H7 (cell line): ENCODE data around the gene STKLD1. TPM values are rescaled to one million over a fixed set of nuclear protein-coding genes. Genes with fewer than 3 reads are reported as not detected.
A peak's percentile ranks its signal among the peaks of the same experiment; 100 is the strongest.

Source experiments
- DNase-seq: peaks from one replicate; pipeline ENCODE4 v3.0.0; 2012
- H3K27me3 ChIP-seq: 2 replicates; pipeline ENCODE4 v1.6.0; 2011; ENCODE audit warnings: mild to moderate bottlenecking, low read length; ENCODE audit not compliant: control insufficient read depth, insufficient read depth
- H3K36me3 ChIP-seq: replicated peaks from 2 replicates; pipeline ENCODE4 v1.5.1; 2011; ENCODE audit warnings: low read length; ENCODE audit not compliant: control insufficient read depth, insufficient read depth
- H3K4me3 ChIP-seq: 2 replicates; pipeline ENCODE4 v1.5.1; 2011; ENCODE audit warnings: low read depth, mild to moderate bottlenecking, control low read depth, low read length, moderate library complexity; ENCODE audit not compliant: insufficient read depth
- total RNA-seq: library from RNA; depleted of rRNA; stranded (reverse); fragments of >200 nt; shearing (Covaris generic); gene quantifications from 2 replicates; pipeline ENCODE4 v1.2.3, GENCODE V29; 2014

STKLD1 gene
- total RNA-seq, 1 experiment from 2014 or later = 0.17 TPM

DNA sequence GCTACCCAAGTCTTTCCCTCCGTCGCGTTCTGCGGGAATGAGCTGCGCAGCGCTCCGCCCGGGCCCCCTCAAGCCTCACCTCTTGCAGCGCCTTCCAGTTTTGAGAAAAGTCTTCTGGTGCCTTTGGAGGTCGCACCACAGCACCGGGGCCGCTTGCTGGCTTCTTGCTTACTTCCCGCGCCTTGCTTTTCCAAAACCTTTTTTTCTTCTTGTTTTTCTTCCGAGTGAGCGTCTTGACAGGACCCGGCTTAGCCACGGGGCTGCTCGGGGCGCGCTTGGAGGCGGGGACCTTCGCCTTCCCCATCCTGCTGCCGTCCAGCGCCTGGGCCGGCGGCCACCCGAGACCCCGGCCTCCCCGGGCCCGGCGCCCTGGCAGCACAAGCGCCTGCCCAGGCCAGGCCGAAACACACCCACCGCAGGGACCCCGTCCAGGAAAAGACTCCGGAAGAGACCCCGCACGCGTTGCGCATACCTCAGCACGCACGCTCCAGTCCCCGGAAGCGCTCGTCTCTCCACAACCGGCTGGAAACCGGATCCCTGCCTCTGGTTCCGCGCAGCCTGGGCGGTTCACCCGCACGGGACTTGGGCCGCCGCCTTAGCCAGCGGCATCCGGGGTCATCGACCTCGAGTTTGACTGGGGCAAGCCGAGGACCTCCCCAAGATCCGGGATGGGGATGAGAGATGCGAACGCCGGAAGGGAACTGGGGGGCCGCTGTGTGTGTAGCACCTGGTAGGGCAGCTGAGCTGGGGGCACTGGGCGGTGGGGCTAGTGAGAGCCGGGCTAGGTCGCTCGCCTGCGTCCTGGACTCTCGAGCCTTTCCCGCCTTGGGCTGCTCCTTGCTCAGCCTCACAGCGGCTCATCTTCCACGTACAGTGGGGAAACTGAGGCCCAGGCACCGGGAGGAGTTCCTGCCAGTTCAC lies 41.6 kb downstream of the STKLD1 start, which contains the start of gene REXO4:
TSS of gene REXO4 (minus strand) at position 470 of the 921 bp plus-strand sequence. CDS start at position 304, 166 bp downstream.
- Histone ChIP-seq H3K27me3 (no peaks in the 10 kb centered on the region), H3K4me3 (peak within 1 kb of the TSS; percentile 74), H3K36me3 (peaks cover 13% of the 10 kb centered on the region)
- DNase-seq = peak; percentile 95

- no peak for DNase-seq
- H3K27me3 ChIP-seq = no peaks in the 10 kb centered on the region
- H3K4me3 ChIP-seq = no peak overlapping the region
- peaks cover 11% of the 10 kb centered on the region for H3K36me3 ChIP-seq
Observed at GRCh38 chr9:133419005-133419404, 42.8 kb downstream of the STKLD1 start.

DNA sequence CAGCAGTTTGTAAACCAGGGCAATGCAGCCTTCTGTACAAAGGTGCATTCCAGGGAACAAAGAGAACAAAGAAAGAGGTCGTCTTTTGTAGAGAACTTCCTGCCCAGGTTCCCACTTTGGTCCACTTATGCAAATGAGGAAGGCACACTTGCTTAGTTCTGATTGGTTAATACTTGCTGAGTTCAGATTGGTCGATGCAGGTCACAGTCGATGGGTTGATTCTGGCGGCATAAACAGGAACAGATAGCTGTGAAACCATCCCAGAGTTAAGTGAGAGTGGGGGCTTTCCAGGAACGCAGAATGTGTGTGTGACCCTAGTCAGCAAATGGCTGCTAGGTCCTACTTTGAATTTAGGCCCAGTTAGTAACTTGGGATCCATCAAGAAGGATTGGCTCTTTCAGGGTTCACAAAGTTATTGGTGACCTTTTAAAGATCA lies 44.2 kb downstream of the STKLD1 start:
- Histone ChIP-seq H3K4me3 (no peak overlapping the region), H3K27me3 (no peaks in the 10 kb centered on the region), H3K36me3 (peaks cover 3% of the 10 kb centered on the region)
- peak; percentile 49 for DNase-seq

- DNase-seq = peak; percentile 77
- Histone ChIP-seq H3K27me3 (no peaks in the 10 kb centered on the region), H3K4me3 (no peak within 1 kb of the TSS), H3K36me3 (no peaks in the 10 kb centered on the region)
Observed at GRCh38 chr9:133421615-133422542, 45.7 kb downstream of the STKLD1 start, which contains the start of gene ADAMTS13. TSS of gene ADAMTS13 (plus strand) at chr9:133422367. CDS start at chr9:133422444, 77 bp downstream.

DNA sequence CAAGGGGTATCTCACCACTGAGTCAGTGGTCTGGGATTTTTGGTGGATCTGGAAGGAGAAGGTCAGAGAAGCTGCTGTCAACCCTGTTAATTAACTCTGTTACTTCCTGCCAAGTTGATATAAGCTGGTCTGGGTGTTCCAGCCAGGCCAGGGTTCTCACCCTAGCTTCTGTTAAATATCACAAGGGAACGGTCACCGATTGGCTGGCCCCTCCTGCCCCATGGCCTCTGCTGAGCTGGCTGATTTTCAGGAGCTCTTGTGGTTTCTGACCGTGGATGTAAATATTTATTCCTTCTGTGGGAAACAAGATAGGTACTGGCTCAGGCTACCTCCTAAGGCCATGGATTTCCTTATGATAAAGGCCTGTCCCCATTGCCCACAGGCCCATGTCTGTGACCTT lies 47.0 kb downstream of the STKLD1 start:
- no peak overlapping the region for H3K4me3 ChIP-seq

GRCh38 chr9:133424187-133424586 lies 48.0 kb downstream of the STKLD1 start:
- H3K27me3 ChIP-seq = peaks cover 2% of the 10 kb centered on the region; the same call in 1 of the 2 replicates
- H3K4me3 ChIP-seq = no peak overlapping the region
- DNase-seq = peak; percentile 33
- no peaks in the 10 kb centered on the region for H3K36me3 ChIP-seq

More for the DNA sequence above, 47.0 kb downstream of the STKLD1 start:
- no peak for DNase-seq
- Histone ChIP-seq H3K36me3 (no peaks in the 10 kb centered on the region), H3K27me3 (peaks cover 2% of the 10 kb centered on the region; the same call in 1 of the 2 replicates)

DNA sequence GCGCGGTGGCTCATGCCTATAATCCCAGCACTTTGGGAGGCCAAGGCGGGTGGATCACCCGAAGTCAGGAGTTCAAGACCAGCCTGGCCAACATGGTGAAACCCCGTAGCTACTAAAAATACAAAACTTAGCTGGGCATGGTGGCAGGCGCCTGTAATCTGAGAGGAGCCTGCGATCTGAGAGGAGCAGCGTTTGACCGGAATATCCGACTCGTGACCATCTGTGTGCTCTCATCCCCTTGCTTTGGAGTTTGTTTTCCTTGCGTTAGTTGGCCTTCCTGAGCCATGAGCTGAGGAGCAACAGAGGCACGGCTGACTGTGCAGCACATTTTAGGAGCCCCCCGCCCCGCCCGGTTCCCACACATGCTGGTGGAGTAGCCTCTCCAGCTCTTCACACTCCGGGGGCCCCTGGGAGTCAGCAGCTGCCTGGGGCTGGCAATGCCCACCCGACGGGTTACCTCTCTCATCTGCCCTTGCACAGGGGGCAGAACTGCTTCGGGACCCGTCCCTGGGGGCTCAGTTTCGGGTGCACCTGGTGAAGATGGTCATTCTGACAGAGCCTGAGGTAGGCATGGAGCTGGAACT lies 49.0 kb downstream of the STKLD1 start:
- peaks cover 8% of the 10 kb centered on the region; the same call in 1 of the 2 replicates for H3K27me3 ChIP-seq
- no peak overlapping the region for H3K4me3 ChIP-seq
- no peak for DNase-seq
- H3K36me3 ChIP-seq = no peaks in the 10 kb centered on the region

DNA sequence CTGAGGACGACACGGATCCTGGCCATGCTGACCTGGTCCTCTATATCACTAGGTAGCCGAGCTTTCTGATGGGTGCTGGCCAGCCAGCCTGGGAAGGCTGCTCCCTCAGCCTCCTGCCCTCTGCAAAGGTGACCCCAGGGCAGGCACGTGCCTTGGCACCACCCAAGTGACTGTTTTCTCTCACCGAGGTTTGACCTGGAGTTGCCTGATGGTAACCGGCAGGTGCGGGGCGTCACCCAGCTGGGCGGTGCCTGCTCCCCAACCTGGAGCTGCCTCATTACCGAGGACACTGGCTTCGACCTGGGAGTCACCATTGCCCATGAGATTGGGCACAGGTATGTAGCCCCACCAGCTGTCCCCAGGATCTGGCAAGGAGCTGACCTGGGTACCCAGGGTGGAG lies 49.8 kb downstream of the STKLD1 start:
- no peak for DNase-seq
- no peak overlapping the region for H3K4me3 ChIP-seq
- no peaks in the 10 kb centered on the region for H3K36me3 ChIP-seq
- peaks cover 10% of the 10 kb centered on the region; the same call in 1 of the 2 replicates for H3K27me3 ChIP-seq

- peak; percentile 61 for DNase-seq
- Histone ChIP-seq H3K36me3 (no peaks in the 10 kb centered on the region), H3K27me3 (peaks cover 10% of the 10 kb centered on the region; the same call in 1 of the 2 replicates), H3K4me3 (peak overlapping the region; percentile 51)
Observed at GRCh38 chr9:133427658-133428348, 51.6 kb downstream of the STKLD1 start.

DNA sequence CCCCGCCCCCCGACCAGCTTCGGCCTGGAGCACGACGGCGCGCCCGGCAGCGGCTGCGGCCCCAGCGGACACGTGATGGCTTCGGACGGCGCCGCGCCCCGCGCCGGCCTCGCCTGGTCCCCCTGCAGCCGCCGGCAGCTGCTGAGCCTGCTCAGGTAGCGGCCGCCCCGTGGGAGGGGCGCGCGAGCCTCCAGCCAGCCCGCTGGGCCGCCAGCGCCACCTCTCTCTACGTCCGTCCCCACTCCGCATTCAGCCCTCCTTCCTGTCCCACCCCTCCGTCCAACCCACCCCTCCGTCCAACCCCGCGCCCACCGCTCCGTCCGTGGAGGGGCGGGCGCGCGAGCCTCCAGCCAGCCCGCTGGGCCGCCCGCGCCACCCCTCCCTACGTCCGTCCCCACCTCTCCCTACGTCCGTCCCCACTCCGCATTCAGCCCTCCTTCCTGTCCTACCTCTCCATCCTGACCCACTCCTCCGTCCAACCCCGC lies 52.5 kb downstream of the STKLD1 start:
- Histone ChIP-seq H3K27me3 (peaks cover 10% of the 10 kb centered on the region; the same call in 1 of the 2 replicates), H3K4me3 (peak overlapping the region; percentile 51), H3K36me3 (no peaks in the 10 kb centered on the region)
- DNase-seq = peak; percentile 97

DNA sequence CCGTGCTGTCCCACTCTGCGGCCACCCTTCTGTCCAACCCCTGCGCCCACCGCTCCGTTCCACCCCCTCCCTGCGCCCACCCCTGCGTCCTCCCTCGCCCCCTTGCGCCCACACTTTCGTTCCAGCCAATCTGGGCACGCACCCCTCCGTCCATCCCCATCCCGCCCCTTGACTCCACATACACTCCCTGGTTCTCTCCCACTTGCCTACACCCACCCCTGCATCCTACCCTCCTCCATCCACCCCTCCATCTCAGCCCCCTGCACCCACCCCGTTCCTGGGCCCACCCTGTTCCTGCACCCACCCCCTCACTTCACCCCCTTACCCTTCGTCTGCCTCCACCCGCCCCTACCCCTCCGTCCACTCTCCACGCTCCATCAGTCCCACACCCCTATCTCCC lies 53.0 kb downstream of the STKLD1 start:
- Histone ChIP-seq H3K4me3 (peak overlapping the region; percentile 51), H3K36me3 (no peaks in the 10 kb centered on the region), H3K27me3 (peaks cover 10% of the 10 kb centered on the region; the same call in 1 of the 2 replicates)
- DNase-seq = peak; percentile 92

GRCh38 chr9:133429641-133430161 lies 53.5 kb downstream of the STKLD1 start:
- no peaks in the 10 kb centered on the region for H3K36me3 ChIP-seq
- H3K4me3 ChIP-seq = peak overlapping the region; percentile 51

DNA sequence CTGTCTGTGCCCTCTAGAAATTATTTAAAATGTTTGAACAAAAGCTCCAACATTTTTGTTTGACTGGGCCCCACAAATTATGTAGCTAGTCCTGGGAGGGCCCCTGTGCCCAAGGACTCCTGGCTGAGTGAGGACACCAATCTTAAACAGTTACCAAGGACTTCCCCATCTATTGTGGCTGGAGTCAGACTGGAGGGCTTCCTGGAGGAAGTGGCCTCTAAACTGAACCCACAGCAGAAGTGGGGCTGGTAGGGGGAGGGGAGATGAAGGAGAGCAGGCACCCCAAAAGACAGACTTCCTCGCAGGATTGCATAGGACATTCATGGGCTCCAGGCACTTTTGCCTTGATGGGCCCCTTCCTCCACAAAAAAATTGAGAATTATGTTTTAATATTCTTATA lies 54.1 kb downstream of the STKLD1 start:
- H3K27me3 ChIP-seq = peaks cover 10% of the 10 kb centered on the region; the same call in 1 of the 2 replicates
- H3K36me3 ChIP-seq = no peaks in the 10 kb centered on the region
- no peak overlapping the region; the same call in 1 of the 2 replicates for H3K4me3 ChIP-seq
- no peak for DNase-seq

More at GRCh38 chr9:133429641-133430161, 53.5 kb downstream of the STKLD1 start:
- DNase-seq = peak; percentile 99
- peaks cover 10% of the 10 kb centered on the region; the same call in 1 of the 2 replicates for H3K27me3 ChIP-seq
